Amniotic epithelial cell (primary cell): ENCODE results near the gene SETX.

Experiments used
- DNase-seq: peaks from one replicate; pipeline ENCODE4 v3.0.0-alpha.2; 2010; ENCODE audit warnings: low read depth

SETX gene

GRCh38 chr9:132214027-132214622 is 140.7 kb downstream of the SETX start:
- peak; percentile 94 for DNase-seq

GRCh38 chr9:132211570-132211969 is 143.2 kb downstream of the SETX start:
- no peak for DNase-seq
